MCF 10A (cell line): ENCODE measurements around the gene AGXT. TPM values are rescaled to one million over a fixed set of nuclear protein-coding genes. Genes with fewer than 3 reads are reported as not detected.

Experiments used
- BruUV-seq: library from RNA; stranded (reverse); fragments of 400-500 nt; replicated peaks from 2 replicates; lab custom pipeline; 2021; lab: Mats Ljungman, UMichigan
- CTCF ChIA-PET: fragments of 300-600 bp; sonication (Branson Sonifier 250); formaldehyde crosslinking; extraction: SDS; loops from one replicate; lab custom pipeline; 2021; ENCODE audit warnings: antibody characterized with exemption, inconsistent platforms; lab: Yijun Ruan, JAX
- POLR2A ChIA-PET: fragments of 300-600, 350-650 bp; sonication (Branson Sonifier 250); formaldehyde crosslinking; extraction: SDS; loops from one replicate; lab custom pipeline; 2020; ENCODE audit warnings: antibody characterized with exemption, inconsistent platforms; lab: Yijun Ruan, JAX
- DNase-seq: peaks from one replicate; pipeline ENCODE4 v3.0.0-alpha.2; 2018; ENCODE audit not compliant: unreplicated experiment
- H3K27ac Mint-ChIP-seq: one replicate; pipeline ENCODE4 v1.8.0; 2022; ENCODE audit warnings: mild to moderate bottlenecking, low read depth, mixed read lengths; ENCODE audit not compliant: unreplicated experiment
- H3K27me3 Mint-ChIP-seq: one replicate; pipeline ENCODE4 v1.8.0; 2022; ENCODE audit warnings: mixed read lengths; ENCODE audit not compliant: insufficient read depth, unreplicated experiment
- H3K36me3 Mint-ChIP-seq: one replicate; pipeline ENCODE4 v1.8.0; 2022; ENCODE audit warnings: mild to moderate bottlenecking, moderate library complexity, mixed read lengths; ENCODE audit not compliant: insufficient read depth, unreplicated experiment
- H3K4me1 Mint-ChIP-seq: one replicate; pipeline ENCODE4 v1.8.0; 2022; ENCODE audit warnings: mixed read lengths; ENCODE audit not compliant: insufficient read depth, unreplicated experiment
- H3K4me3 Mint-ChIP-seq: one replicate; pipeline ENCODE4 v1.8.0; 2022; ENCODE audit warnings: mild to moderate bottlenecking, moderate library complexity, mixed read lengths; ENCODE audit not compliant: unreplicated experiment
- H3K9me3 Mint-ChIP-seq: one replicate; pipeline ENCODE4 v1.8.0; 2022; ENCODE audit warnings: mixed read lengths; ENCODE audit not compliant: unreplicated experiment
- intact Hi-C: fragments of 100-400 bp; cut with micrococcal nuclease; formaldehyde crosslinking; loops from 2 replicates; pipeline ENCODE4 v1.14.1; 2022
- total RNA-seq: library from RNA; stranded (reverse); gene quantifications from 2 replicates; pipeline ENCODE4 v1.2.3, GENCODE V29; 2022
- TF ChIP-seq, protein P1 (sequence below): fragments of 200-600 bp; IDR thresholded peaks from one replicate; pipeline ENCODE4 v1.8.0; 2022; ENCODE audit warnings: antibody characterized with exemption, mild to moderate bottlenecking; ENCODE audit not compliant: unreplicated experiment

AGXT gene
- total RNA-seq, 1 experiment from 2014 or later, result not detected

DNA sequence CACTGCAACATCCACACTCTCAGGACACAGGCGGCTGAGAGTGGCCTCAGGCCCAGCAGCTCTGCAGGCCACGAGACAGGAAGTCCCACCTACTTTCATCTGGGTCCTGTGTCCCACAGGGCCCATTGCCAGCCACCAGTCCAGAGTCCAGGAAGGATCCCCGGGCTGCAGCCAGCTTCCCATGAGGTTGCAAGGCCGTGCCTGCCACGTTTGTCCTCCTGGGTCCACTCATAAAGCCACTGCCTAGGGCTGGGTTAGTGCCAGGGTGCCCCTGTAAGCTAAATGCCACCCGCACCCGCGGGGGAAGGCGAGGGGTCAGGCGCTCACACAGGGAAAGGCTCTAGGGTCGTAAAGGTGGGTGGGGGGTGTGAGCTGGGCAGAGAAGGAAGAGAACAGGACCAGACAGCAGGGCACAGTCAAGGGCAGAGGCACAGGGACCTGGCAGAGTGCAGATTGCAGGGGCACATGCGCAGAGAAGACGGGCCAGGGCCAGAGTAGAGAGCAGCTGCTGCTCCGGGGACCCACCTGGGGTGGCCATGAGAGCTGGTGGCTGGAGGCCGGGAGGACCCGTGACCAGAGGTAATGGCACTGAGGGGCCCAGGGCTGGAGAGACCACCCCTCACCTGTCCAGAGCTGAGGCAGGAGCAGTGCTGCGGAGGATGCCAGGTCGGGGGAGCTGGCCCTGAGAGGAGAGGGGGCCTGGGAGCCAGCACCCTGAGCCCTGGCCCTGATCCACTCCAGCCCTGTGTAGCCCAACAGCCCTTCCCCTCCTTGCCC, 8.0 kb downstream of the AGXT start:
- ChIA-PET POLR2A (interaction anchor here (0.5 to 0.9 kb wide), 2 partner anchors 31 to 47 kb away, joined by 3 to 4 read pairs; no protein-coding TSS in a partner anchor), CTCF (no interaction called here)
- TF ChIP-seq, protein P1, sequence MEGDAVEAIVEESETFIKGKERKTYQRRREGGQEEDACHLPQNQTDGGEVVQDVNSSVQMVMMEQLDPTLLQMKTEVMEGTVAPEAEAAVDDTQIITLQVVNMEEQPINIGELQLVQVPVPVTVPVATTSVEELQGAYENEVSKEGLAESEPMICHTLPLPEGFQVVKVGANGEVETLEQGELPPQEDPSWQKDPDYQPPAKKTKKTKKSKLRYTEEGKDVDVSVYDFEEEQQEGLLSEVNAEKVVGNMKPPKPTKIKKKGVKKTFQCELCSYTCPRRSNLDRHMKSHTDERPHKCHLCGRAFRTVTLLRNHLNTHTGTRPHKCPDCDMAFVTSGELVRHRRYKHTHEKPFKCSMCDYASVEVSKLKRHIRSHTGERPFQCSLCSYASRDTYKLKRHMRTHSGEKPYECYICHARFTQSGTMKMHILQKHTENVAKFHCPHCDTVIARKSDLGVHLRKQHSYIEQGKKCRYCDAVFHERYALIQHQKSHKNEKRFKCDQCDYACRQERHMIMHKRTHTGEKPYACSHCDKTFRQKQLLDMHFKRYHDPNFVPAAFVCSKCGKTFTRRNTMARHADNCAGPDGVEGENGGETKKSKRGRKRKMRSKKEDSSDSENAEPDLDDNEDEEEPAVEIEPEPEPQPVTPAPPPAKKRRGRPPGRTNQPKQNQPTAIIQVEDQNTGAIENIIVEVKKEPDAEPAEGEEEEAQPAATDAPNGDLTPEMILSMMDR, result no peak
- intact Hi-C loops, result no loop called here
- Mint-ChIP-seq H3K4me3 (no peak overlapping the region), H3K9me3 (no peaks in the 10 kb centered on the region), H3K27ac (no peak overlapping the region), H3K27me3 (no peaks in the 10 kb centered on the region), H3K4me1 (no peaks in the 10 kb centered on the region), H3K36me3 (no peaks in the 10 kb centered on the region)
- no TSS peak for BruUV-seq
- no peak for DNase-seq

DNA sequence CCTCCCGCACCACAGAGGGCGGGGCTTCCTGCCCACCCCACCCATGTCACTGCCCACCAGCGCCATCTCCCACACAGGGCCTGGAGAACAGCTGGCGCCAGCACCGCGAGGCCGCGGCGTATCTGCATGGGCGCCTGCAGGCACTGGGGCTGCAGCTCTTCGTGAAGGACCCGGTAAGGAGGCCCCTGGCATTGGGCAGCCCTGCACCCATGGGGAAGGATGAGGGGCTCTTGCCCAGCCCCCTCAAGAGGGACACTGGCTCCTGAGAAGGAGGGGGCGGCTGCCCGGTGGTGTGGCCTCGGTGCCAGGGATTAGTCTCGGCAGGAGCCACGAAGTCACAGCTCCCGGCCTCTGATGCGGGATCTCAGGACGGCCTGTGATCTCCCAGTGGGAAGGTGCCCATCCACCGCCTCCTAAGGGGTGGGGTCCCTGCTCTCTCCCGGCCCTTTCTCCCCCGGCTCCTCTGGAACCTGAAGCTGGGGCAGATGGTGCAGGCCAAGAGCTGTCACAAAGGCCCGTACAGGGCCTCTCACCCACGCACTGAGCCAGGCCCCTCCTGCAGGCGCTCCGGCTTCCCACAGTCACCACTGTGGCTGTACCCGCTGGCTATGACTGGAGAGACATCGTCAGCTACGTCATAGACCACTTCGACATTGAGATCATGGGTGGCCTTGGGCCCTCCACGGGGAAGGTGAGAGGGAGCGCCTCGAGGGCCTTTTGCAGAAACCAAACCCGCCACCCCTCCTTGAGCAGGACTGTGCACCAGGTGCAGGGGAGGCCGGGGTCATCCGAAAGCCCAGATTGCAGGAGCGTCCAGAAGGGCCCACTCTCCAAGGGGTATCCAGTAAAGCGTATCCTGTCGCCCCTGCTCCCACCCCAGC, 9.1 kb downstream of the AGXT start:
- no TSS peak for BruUV-seq
- H3K4me1 Mint-ChIP-seq, result no peaks in the 10 kb centered on the region
- H3K27ac Mint-ChIP-seq, result no peak overlapping the region
- POLR2A ChIA-PET, result interaction anchor here (0.5 to 0.9 kb wide), 2 partner anchors 30 to 48 kb away, joined by 3 to 4 read pairs; no protein-coding TSS in a partner anchor
- H3K27me3 Mint-ChIP-seq, result no peaks in the 10 kb centered on the region
- TF ChIP-seq, protein P1, result no peak
- intact Hi-C loops, result no loop called here
- H3K4me3 Mint-ChIP-seq, result no peak overlapping the region
- H3K36me3 Mint-ChIP-seq, result no peaks in the 10 kb centered on the region
- H3K9me3 Mint-ChIP-seq, result no peaks in the 10 kb centered on the region
- CTCF ChIA-PET, result no interaction called here
- DNase-seq, result no peak

DNA sequence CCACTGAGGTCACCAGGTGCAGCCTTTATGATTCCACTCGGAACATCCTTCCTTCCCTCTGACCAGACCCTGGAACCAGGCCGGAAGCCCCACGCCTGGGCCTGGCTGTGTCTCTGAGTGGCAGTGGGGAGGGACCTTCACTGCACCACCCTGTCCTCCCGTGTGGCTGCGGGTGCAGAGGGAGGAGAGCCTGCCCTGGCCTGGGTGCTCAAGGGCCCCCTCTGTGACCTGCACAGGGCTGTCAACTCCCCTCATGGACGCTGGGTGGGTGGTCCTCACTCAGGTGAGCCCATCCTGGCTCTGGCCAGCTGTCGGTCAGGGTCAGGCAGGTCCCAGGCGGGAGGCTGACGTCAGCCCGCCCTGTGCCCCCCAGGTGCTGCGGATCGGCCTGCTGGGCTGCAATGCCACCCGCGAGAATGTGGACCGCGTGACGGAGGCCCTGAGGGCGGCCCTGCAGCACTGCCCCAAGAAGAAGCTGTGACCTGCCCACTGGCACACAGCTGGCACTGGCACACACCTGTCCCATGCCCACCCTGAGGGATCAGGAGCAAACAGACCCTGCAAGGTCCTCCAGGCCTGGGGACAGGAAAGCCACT, 9.8 kb downstream of the AGXT start:
- DNase-seq, result no peak
- no peak overlapping the region for H3K27ac Mint-ChIP-seq
- no peaks in the 10 kb centered on the region for H3K27me3 Mint-ChIP-seq
- TF ChIP-seq, protein P1, result no peak
- no TSS peak for BruUV-seq
- POLR2A ChIA-PET, result no interaction called here
- H3K36me3 Mint-ChIP-seq, result no peaks in the 10 kb centered on the region
- H3K4me3 Mint-ChIP-seq, result no peak overlapping the region
- H3K9me3 Mint-ChIP-seq, result no peaks in the 10 kb centered on the region
- H3K4me1 Mint-ChIP-seq, result no peaks in the 10 kb centered on the region
- CTCF ChIA-PET, result interaction anchor here (0.8 kb wide), 1 partner anchor 11 kb away, joined by 3 read pairs; no protein-coding TSS in a partner anchor
- intact Hi-C loops, result no loop called here

DNA sequence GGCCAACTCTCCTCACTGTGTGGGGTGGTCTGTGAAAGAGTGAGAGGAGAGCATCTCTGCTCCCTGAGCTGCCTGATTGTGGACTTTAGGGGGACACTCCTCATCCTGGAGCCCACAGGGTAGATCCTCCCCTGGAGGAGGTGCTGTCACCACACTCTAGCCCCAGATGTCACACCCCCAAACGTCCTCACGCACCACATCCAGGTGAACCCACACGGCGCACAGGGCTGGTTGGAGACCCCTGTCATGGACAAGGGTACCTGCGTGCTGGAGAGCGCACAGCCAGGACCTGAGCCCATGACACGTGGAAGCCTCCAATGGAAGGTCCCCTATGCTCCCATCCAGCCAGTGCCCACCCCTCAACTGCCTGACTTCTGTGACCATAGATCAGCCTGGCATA, 10.5 kb downstream of the AGXT start:
- Mint-ChIP-seq H3K4me1 (no peaks in the 10 kb centered on the region), H3K27me3 (no peaks in the 10 kb centered on the region), H3K9me3 (no peaks in the 10 kb centered on the region), H3K4me3 (no peak overlapping the region), H3K27ac (no peak overlapping the region), H3K36me3 (no peaks in the 10 kb centered on the region)
- TF ChIP-seq, protein P1, result no peak
- ChIA-PET POLR2A (no interaction called here), CTCF (interaction anchor here (0.8 kb wide), 1 partner anchor 12 kb away, joined by 3 read pairs; no protein-coding TSS in a partner anchor)
- no peak for DNase-seq
- no TSS peak for BruUV-seq
- intact Hi-C loops, result no loop called here
